GM12891 (cell line): Measurements from ENCODE around the gene GNE. TPM values are rescaled to one million over a fixed set of nuclear protein-coding genes. Genes with fewer than 3 reads are reported as not detected.
A peak's percentile ranks its signal among the peaks of the same experiment; 100 is the strongest.
"Not testable (repeated sequence)": the region's sequence is repeated elsewhere in the genome, so short reads cannot be mapped to it uniquely, and the experiment has no call there.

Experiments used
- DNase-seq: peaks from one replicate; pipeline ENCODE4 v3.0.0; 2011; ENCODE audit warnings: low spot score; ENCODE audit not compliant: insufficient read length
- FAIRE-seq: peaks from 2 replicates; lab custom pipeline; 2011; peaks lifted over from hg19 to GRCh38; lab: Jason Lieb, UNC
- PAX5 ChIP-seq: IDR thresholded peaks from 2 replicates; pipeline ENCODE4 v1.6.1; 2011; ENCODE audit warnings: low read length, moderate library complexity, mild to moderate bottlenecking; ENCODE audit not compliant: insufficient read depth, severe bottlenecking
- POLR2A ChIP-seq: IDR thresholded peaks from 2 replicates; pipeline ENCODE4 v1.6.1; 2011; ENCODE audit warnings: low read depth, low read length, control low read depth
- POLR2AphosphoS5 ChIP-seq: IDR thresholded peaks from 2 replicates; pipeline ENCODE4 v1.6.1; 2011; ENCODE audit warnings: low read depth, low read length, control low read depth
- POU2F2 ChIP-seq: IDR thresholded peaks from 2 replicates; pipeline ENCODE4 v1.6.1; 2011; ENCODE audit warnings: low read depth, mild to moderate bottlenecking, control low read depth, low read length, moderate library complexity
- SPI1 ChIP-seq: IDR thresholded peaks from 2 replicates; pipeline ENCODE4 v1.6.1; 2011; ENCODE audit warnings: low read depth, low read length, control low read depth
- TAF1 ChIP-seq: IDR thresholded peaks from 2 replicates; pipeline ENCODE4 v1.6.1; 2011; ENCODE audit warnings: low read depth, low read length, control low read depth
- polyA plus RNA-seq: library from polyadenylated mRNA; unstranded; fragments of >200 nt; gene quantifications from one replicate; pipeline ENCODE4 v1.2.1, GENCODE V29; 2012; ENCODE audit warnings: low read depth, missing spikeins, inconsistent platforms; ENCODE audit not compliant: missing spikeins

Gene GNE, protein sequence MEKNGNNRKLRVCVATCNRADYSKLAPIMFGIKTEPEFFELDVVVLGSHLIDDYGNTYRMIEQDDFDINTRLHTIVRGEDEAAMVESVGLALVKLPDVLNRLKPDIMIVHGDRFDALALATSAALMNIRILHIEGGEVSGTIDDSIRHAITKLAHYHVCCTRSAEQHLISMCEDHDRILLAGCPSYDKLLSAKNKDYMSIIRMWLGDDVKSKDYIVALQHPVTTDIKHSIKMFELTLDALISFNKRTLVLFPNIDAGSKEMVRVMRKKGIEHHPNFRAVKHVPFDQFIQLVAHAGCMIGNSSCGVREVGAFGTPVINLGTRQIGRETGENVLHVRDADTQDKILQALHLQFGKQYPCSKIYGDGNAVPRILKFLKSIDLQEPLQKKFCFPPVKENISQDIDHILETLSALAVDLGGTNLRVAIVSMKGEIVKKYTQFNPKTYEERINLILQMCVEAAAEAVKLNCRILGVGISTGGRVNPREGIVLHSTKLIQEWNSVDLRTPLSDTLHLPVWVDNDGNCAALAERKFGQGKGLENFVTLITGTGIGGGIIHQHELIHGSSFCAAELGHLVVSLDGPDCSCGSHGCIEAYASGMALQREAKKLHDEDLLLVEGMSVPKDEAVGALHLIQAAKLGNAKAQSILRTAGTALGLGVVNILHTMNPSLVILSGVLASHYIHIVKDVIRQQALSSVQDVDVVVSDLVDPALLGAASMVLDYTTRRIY
- 3.9 TPM for polyA plus RNA-seq

DNA sequence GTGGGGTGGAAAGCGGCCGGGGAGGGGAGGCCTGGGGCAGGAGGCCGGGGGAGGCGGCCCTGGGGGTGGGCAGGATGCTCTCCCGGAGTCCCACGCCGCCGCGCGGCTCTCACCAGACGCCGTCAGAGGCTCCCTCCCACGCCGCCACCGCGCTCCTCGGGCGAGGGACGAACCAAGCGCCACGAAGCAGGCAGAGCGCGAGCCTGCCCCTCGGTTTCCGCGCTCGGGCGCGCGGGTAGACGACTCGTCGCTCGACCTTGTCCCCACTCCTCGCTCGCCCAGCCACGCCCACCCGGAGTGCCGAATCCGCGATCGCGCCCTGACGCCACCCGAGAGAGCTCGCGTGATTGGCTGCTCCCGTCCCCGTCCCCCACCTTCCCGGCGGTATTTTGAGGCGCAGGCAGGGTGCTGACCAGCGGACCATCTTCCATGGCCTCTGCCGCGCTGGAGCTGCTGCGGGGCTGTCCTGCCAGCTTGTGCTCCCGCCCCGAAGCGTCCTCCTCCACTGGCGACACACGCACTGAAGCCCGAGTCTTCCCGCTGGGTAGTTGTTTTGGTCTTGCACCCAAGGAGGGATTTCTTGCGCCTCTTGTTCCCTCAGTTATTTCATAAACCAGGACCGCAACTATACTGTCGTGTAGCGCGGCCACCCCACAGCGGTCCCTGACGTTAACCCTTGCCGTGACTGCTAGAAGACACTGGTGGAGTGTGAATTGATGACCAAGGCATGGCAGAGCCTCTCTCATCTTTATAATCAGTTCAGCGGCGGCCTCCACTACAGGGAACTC lies at the start of gene GNE:
GNE (minus strand) TSS at position 241 of the 788 bp plus-strand sequence. CDS start 9,093 bp downstream, outside the sequence.
- TF ChIP-seq POLR2AphosphoS5 (peak; percentile 83), PAX5 (peak; percentile 82), POU2F2 (peak; percentile 83), SPI1 (no peak), TAF1 (peak; percentile 62), POLR2A (peak; percentile 81)
- DNase-seq, result peak; percentile 82
- FAIRE-seq, result peak; percentile 98

DNA sequence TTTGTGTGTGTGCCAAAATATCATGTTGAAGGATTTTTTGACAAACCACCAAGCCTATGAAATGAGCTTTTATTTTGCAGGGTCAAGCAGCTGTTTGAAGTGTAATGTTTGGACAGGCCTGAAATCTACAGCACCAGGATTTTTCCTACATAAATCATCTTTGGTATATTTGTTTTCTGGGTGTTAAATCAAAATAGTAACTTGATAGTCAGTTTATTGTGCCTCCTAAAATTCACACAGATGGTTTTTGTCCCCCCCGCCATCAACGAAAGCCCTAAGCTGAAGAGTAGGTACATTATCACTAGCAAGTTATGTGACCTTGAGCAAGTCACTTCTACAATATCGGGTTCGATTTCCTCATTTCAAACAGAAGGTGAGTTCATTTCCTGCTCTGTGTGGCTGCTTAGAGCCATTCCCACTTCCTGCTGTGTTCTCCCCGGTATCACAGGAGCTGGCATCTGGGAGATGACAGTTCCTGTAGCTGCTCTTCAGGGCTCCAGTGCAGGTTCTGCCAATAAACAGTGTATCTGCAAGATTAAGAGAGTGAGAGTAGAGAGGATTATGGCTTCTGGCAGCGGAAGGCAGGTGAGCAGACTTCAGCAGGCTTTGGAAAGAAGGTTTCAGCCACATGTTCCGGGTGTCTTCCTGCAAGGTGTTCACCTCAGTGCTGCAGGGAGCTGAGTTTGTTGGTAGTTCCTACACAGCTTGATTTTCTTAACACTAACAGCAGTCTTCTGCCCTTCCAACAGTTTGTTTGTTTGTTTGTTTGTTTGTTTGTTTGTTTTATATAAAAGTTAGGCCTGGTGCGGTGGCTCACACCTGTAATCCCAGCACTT lies 48.4 kb upstream of the GNE start:
- DNase-seq (no peak), FAIRE-seq (no peak)
- TF ChIP-seq POLR2AphosphoS5 (no peak), POU2F2 (no peak), TAF1 (no peak), POLR2A (no peak), SPI1 (no peak), PAX5 (no peak)

DNA sequence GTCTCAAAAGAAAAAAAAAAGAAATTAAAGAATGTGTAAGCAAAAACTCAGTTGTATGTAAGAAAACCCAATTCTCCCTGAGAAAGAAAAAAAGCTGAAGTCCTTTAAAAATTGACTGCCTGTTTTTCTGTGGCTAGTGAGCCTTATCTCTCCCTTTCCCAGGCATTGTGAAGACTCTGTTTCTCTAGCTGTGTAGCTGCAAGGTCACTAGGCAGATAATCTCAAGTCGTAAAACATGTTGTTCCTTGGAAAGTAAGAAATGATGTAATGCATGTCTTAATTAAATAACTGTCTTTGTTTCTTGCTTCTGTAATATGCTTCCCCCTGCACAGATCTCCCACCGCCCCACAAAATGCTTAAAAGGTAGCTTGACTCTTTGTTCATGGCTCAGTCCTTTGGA lies 46.1 kb upstream of the GNE start:
- not testable (repeated sequence) for DNase-seq

DNA sequence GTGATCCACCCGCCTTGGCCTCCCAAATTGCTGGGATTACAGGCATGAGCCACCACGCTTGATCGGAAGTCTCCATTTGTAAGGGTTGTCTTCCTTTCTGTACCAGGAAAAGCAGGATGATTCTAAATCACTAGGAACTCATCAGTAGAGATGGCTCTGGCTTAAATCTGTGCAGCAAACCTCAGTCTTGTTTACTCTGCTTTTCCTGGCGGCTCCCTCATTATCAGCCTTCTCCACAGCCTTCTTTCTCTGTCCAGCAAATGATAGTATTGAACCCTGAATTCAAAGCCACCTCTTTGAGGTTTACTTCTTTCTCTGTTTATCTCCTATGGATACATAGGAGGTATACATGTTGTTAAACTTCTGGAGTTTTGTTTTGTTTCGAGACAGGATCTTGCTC lies 43.0 kb upstream of the GNE start:
- no peak for TF ChIP-seq SPI1
- DNase-seq, result no peak
- FAIRE-seq, result no peak

More for the DNA sequence above, 46.1 kb upstream of the GNE start:
- FAIRE-seq, result not testable (repeated sequence)

DNA sequence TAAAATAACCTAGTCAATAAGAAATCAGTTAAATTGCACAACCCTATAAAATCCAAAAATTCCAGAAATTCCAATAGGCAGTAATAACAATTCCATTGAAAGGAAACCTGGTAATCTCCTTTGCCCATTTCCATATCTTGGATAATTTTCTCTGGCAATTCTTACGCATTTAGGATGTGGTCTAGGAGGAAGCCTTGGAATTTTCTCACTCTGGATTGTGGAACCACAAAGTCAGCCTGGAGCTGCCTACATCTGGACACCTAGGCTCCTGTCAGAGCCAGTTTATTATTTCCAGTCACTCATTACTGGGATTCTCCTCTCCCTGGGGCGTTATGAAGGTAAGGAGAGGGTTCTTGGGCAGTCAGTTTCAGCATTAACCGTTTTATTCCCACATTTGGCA lies 40.3 kb upstream of the GNE start:
- FAIRE-seq (no peak), DNase-seq (no peak)

DNA sequence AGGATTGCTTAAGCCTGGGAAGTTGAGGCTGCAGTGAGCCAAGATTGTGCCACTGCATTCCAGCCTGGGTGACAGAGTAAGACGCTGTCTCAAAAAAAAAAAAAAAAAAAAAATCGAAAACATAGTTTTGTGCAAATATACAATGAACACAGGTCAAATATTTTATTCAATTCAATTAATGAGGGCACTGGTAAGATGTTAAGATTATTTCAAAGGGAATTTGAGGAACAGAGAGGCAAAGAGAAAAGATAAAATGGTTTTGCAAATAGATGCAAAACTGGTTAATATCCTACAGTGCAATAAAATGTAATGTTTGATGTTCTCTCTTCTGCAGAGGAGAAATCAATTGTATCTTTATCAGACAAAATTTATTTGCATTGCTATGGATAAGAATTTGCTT lies 39.5 kb upstream of the GNE start:
- no peak for FAIRE-seq

More for the DNA sequence above, 40.3 kb upstream of the GNE start:
- TF ChIP-seq TAF1, result no peak

DNA sequence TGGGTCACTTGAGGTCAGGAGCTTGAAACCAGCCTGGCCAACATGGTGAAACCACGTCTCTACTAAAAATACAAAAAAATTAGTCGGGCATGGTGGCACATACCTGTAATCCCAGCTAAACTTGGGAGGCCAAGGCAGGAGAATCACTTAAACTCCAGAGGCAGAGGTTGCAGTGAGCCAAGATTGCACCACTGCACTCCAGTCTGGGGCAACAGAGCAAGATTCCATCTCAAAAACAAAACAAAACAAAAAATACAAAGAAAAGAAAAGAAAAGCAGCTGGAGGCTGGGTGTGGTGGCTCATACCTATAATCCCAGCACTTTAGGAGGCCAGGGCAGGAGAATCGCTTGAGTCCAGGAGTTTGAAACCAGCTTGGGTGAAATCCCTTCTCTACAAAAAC lies 36.7 kb upstream of the GNE start:
- DNase-seq, FAIRE-seq: not testable (repeated sequence)

More for the DNA sequence above, 39.5 kb upstream of the GNE start:
- DNase-seq, result no peak
- TF ChIP-seq POLR2A, result no peak
- TF ChIP-seq SPI1, result no peak
- TF ChIP-seq PAX5, result no peak
- no peak for TF ChIP-seq POLR2AphosphoS5
- TF ChIP-seq POU2F2, result no peak
- no peak for TF ChIP-seq TAF1

DNA sequence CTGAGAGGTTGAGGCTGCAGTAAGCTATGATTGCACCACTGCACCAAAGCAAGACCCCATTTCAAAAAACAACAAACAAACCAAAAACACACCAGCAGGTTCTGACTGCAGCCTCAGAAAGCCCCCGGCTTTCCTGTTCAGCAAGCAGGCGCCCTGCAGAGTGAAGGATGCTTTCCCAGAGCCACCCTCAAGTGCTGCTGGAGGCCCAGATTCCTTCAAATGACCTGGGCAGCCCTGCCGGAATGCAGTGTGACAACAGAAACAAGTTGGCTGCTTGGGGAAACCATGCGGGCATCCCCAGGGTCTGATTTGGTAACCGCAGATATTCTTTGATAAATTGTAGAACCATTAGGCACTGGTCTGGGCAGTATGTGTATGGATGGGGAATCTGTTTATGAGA lies 35.7 kb upstream of the GNE start:
- no peak for TF ChIP-seq SPI1
- TF ChIP-seq POLR2AphosphoS5, result no peak
- TF ChIP-seq PAX5, result no peak
- TF ChIP-seq TAF1, result no peak
- TF ChIP-seq POLR2A, result no peak
- TF ChIP-seq POU2F2, result no peak
- no peak for FAIRE-seq
- no peak for DNase-seq

DNA sequence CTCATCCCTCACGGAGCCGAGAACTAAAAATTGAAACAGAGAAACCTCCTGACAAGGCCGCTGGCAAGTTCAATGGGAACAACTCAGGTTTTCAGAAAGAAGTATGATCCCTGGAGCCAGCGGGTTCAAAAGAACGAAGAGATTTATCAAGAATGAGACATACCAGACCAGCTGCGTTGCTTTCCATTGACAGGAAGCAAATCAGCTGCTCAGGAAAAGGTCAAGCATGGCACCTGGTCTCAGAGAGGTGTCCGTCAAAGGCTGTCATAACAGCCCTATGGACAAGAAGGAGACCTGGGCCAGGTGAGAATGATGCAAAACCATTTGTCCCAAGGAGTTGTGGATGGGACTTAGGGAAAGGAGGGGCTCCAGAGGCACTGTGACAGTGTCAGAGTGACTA lies 34.9 kb upstream of the GNE start:
- no peak for FAIRE-seq
- DNase-seq, result no peak
- no peak for TF ChIP-seq PAX5
- no peak for TF ChIP-seq SPI1
- TF ChIP-seq POLR2AphosphoS5, result no peak
- TF ChIP-seq POU2F2, result no peak
- TF ChIP-seq TAF1, result no peak
- no peak for TF ChIP-seq POLR2A

DNA sequence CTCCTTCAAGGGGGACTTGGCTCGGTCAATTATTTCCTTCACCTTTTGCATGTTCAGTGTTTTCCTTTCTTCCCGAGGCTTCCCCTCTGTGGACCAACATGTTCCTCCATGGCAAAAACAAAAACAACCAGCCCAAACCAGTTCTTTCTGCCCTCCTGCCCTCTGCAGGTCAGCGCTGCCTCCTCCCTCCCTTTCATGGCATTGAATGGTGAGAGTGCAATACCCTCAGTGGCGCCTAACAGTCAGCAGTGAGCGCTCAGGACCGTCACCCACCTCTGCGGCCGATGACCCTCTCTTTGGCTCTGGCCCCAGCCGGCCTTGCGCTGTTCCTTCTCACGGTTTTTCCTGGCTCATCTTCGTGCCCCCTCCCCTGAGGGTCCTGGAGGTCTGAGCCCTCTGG lies 34.4 kb upstream of the GNE start:
- no peak for FAIRE-seq
- DNase-seq, result no peak
- TF ChIP-seq TAF1, result no peak
- TF ChIP-seq SPI1, result no peak
- TF ChIP-seq PAX5, result no peak
- no peak for TF ChIP-seq POLR2AphosphoS5
- TF ChIP-seq POLR2A, result no peak
- TF ChIP-seq POU2F2, result no peak
